HG02678 (cell line): Measurements from ENCODE around the gene GP2.

Experiments
- ATAC-seq: cut with Tn5 transposase; IDR thresholded peaks from one replicate; pipeline ENCODE4 v1.9.1; 2021; ENCODE audit warnings: mild to moderate bottlenecking, moderate library complexity; ENCODE audit not compliant: unreplicated experiment

GP2 gene

GRCh38 chr16:20327444-20328041 lies at the start of gene GP2:
Gene GP2, minus strand, starts transcription at chr16:20327513. Its CDS starts 1,082 bp downstream, at chr16:20326431.
- no peak for ATAC-seq

GRCh38 chr16:20372701-20373100 lies 45.4 kb upstream of the GP2 start:
- no peak for ATAC-seq

- ATAC-seq: no peak
Measured at GRCh38 chr16:20369452-20370054, 42.2 kb upstream of the GP2 start.

GRCh38 chr16:20364051-20364450 lies 36.7 kb upstream of the GP2 start:
- ATAC-seq: no peak

DNA sequence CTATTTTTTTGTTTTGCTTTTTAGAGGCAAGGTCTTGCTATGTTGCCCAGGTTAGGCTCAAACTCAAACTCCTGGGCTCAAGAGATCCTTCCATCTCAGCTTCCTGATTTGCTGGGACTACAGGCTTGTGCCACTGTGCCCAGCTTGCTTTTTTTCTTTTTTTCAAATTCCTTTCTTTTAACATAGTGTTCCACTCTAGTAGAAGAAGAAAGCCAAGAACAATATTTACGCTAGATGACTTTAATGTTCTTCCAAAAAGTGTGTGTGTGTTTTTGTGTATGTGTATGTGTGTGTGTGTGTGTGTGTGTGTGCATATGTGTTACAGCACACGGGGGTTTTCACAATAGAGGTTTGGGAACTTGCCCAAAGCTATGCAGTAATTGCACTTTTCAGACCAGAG lies 35.9 kb upstream of the GP2 start:
- ATAC-seq: no peak

DNA sequence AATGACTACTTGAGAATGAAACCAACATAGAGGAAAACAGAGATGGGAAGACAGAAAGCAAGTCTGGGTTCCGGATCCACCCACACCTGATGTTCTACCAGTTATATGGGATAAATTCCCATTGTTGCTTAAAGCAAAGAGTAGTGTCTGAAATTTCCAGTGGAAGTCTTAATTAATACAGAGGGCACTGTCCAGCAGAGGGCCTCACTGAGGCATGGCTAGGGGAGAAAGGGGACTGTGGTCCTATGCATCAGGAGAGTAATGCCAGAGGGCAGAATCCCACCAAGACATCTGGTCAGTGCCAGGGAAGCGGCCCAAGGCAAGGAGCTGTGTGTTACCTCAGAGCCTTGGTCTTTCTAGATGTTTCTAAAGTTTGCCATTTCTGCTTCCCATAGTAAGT lies 32.7 kb upstream of the GP2 start:
- no peak for ATAC-seq

GRCh38 chr16:20355114-20355782 lies 27.9 kb upstream of the GP2 start:
- ATAC-seq: no peak

GRCh38 chr16:20353379-20353778 lies 26.1 kb upstream of the GP2 start:
- no peak for ATAC-seq

DNA sequence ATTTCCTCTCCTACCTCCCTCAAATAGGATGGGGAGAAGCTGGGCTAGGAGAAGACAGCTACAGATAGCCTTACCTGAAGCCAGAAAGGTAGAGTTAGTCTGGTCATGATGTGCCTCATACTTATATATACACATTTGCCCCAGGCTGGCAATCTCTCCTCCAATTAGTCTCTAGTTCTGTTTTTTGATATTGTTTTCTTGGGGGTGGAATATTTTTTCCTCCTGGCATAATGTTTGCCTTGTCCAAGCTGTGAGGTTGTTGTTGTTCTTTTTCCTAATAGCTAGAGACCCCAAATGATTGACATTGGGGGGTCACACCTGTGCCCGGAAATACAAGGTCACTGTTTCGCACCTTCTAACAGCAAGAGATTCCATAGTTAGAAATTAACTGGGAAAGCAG lies 25.3 kb upstream of the GP2 start, which contains the start of gene UMOD:
Gene UMOD (minus strand): TSS at position 101 of the 400 bp plus-strand sequence. CDS start 1,978 bp downstream, outside the sequence.
- ATAC-seq: no peak

DNA sequence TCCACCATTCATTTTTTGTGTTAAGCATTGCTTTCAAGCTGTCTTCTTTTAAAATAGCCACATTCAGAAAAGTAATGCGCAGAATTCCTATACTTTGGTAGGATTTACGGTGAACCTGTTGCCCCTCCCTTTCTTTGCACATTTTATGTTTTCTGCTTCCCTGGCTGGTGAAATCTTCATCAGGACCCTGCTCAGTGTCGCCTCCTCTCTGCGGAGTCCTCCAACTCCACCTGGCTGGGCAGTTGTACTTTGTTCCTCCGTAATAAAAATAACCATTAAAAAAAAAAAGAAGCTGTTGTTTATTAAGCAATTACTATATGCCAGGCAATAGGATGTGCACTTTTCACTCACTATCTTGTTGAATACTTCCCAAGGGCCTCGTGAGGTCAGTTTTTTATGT lies 22.3 kb upstream of the GP2 start:
- no peak for ATAC-seq

- no peak for ATAC-seq
Measured at GRCh38 chr16:20348365-20349185, 21.3 kb upstream of the GP2 start.

DNA sequence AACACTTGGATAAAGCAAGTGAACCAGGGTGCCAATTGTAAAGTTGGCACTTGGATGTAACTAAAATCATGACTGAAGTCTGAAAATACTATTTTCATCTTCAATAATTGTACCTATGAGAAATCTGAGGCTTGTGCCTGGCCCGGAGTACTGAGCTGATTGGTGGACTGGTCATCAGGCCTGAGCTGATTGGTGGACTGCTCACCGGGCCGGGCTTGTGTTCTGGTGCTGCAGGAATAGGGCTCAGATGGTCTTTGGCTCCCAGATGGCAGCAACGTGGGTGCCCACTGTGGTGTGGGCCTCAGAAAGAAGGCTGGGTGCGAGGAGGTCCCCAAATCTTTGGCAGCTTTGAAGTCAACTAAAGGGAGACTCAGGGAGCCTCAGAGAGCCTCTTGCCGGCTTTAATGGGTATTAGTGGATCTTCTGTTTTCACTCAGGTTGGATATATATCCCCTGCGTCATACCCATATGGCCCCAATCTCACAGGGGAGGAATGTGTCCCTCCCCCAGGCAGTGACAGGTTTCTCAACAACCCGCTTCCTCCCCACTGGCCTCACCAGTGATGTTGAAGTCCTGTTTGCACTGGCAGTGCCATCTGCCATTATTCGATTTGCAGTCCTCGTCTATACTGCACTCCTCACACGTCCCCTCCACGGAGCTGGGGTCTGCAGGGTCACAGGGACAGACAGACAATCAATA lies 20.5 kb upstream of the GP2 start:
- ATAC-seq: no peak

GRCh38 chr16:20344611-20345010 lies 17.3 kb upstream of the GP2 start:
- no peak for ATAC-seq

- ATAC-seq: no peak
Measured at GRCh38 chr16:20339744-20340143, 12.4 kb upstream of the GP2 start.

DNA sequence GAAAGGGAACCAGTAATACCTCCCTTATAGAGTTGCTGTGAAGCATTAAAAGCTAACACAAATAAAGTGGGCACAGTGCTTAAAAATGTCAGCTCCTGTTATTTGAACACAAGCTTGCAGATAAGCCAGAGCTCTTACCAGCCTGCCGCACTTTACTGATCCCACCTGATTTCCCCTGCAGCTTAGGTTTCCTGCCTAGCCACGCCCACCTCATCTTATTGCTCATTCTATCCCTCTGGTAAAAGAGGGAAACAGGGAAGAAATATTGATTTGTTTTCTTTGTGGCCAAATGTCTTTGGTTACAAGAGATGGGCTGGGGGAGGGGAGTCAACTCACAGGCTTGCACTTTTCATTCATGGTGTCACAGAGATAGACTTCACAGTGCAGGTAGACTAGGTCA lies 9.6 kb upstream of the GP2 start:
- ATAC-seq: no peak

GRCh38 chr16:20334396-20334795 lies 7.1 kb upstream of the GP2 start:
- ATAC-seq: no peak

DNA sequence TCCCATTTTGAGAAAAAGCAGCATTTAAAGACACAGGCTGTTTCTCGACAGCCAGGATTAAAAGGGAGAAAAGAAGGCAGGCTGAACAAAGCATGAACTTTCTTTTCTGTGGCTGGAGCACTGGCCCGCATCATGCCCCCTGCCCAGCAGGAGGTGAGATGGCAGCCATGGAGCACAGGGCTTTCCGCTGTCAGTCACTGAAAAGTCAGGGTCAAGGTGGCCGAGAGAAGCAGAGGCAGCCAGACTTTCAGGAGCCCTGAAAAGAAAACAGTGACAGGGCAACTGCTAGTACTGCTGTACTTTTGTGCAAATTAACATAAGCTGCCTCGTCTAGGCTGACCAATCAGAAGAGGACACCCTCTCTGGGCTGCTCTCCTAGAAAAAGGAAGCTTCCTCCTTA lies 5.8 kb upstream of the GP2 start:
- no peak for ATAC-seq

DNA sequence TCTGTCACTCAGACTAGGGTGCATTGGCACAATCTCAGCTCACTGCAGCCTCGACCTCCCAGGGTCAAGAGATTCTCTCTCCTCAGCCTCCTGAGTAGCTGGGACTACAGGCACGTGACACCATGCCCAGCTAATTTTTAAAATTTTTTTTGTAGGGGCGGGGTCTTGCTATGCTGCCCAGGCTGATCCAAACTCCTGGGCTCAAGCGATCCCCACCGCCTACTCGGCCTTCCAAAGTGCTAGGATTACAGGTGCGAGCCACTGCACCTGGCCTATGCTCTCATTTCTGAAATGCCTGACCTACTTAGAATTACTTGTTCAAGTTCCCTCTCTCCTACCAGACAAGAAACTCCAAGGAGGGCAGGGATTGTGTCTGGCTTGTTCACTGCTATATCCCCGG lies 5.1 kb upstream of the GP2 start:
- no peak for ATAC-seq

- no peak for ATAC-seq
Measured at GRCh38 chr16:20331635-20332034, 4.3 kb upstream of the GP2 start.

DNA sequence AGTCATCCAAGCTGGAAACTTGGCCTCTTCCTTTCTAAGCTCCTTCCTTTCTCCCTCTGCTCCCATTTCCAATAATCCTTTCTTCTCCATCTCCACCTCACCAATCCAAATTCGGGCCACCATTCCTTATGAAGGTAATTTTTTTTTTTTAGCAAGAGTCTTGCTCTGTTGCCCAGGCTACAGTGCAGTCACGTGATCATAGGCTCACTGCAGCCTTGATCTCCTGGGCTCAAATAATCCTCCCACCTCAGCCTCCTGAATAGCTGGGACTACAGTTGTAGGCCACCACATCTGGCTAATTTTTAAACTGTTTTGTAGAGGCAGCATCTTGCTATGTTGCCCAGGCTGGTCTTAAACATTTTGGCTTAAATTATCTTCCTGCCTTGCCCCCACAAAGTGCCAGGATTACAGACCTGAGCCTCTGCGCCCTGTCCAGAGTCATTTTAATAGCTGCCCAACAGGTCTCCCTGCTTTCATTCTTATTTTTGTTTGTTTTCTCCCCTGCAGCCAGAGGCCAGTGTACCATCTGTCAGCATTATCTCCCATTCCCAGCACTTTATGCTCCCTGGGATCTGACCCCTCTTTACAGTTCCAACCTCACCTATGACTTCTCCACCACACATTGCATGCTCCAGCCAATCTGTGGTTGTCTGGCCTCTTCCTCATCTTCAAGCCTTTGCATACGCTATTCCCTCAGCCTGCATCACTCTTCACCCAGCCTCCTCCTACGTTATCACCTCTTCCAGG lies 2.3 kb upstream of the GP2 start:
- no peak for ATAC-seq
